ENCODE results near the gene HERPUD2. TPM values are rescaled to one million over a fixed set of nuclear protein-coding genes. Genes with fewer than 3 reads are reported as not detected.

The HERPUD2 gene
- total RNA-seq, 1 donor from 2014 or later: 24.6 TPM

DNA sequence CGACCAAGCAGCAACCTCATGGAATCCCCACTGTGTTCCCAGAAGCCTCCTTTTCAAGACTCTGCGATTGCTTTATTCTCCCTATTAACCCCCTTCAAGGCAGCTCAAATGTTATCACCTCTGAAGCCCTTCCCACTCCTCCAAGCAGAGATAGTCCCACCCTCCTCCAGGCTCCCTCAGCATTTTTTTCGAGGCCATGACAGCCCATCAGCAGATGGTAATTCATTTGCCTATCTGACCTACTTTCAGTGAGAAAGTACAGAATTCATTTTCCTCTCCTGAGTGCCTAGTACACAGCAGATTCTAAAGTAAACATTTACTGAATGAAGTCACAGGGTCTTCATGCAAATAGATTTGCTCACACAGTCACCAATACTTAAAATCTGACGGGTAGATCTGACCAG is 47.8 kb downstream of the HERPUD2 start:
- DNase-seq (ENCODE audit: low read depth): no peak
- TF ChIP-seq, protein P1, sequence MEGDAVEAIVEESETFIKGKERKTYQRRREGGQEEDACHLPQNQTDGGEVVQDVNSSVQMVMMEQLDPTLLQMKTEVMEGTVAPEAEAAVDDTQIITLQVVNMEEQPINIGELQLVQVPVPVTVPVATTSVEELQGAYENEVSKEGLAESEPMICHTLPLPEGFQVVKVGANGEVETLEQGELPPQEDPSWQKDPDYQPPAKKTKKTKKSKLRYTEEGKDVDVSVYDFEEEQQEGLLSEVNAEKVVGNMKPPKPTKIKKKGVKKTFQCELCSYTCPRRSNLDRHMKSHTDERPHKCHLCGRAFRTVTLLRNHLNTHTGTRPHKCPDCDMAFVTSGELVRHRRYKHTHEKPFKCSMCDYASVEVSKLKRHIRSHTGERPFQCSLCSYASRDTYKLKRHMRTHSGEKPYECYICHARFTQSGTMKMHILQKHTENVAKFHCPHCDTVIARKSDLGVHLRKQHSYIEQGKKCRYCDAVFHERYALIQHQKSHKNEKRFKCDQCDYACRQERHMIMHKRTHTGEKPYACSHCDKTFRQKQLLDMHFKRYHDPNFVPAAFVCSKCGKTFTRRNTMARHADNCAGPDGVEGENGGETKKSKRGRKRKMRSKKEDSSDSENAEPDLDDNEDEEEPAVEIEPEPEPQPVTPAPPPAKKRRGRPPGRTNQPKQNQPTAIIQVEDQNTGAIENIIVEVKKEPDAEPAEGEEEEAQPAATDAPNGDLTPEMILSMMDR (conservative IDR thresholded peaks at IDR 0.05; ENCODE audit: low read depth, low read length): no peak
- H3K4me3 ChIP-seq (ENCODE audit: low read depth, low read length): no peak overlapping the region

DNA sequence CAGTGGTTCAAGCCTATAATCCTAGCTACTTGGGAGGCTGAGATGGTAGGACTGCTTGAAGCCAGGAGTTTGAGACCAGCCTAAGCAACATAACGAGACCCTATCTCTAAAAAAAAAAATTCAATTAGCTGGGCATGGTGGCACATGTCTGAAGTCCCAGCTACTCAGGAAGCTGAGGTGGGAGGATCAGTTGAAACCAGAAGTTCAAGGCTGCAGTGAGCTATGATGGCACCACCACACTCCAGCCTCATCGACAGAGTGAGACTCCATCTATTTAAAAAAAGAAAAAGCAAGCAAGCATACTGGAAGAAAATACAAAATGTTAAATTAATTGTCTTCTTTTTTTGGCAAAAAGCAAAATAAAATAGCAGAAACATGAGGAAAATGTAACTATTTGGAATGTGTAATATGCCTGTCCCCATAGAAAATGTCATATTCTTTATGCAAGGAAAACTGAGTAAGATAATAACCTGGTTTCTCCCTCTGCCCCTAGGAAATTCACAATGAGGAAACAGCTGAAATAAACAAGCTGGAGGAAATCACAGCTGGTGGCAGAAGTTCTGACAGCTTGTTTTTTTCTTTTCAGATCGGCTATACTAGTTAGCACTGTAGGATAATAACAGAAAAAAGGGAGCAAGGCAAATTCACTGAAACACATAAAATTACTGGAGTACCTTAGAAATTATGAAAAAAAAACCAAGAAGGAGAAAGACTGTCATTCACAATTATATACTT is 48.5 kb downstream of the HERPUD2 start:
- no peak for DNase-seq (ENCODE audit: low read depth)
- TF ChIP-seq, protein P1 (conservative IDR thresholded peaks at IDR 0.05; ENCODE audit: low read depth, low read length): no peak
- no peak overlapping the region for H3K4me3 ChIP-seq (ENCODE audit: low read depth, low read length)

DNA sequence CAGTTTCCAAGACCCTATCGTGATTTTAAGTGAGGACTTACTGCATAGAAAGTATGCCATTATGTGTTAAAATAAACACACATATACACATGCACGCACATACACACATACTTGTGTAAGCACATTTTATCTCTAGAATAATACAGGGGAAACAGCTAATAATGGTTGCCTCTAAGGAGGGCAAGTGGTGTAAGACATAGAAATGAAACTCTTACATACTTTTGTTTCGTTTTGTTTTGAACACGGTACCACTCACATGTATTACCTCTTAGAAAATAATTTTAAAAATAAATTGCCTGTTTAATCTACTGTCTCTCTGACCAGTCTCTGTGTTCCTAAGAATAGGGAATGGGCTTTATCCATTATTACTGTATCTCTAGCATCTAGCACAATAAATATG is 49.2 kb downstream of the HERPUD2 start:
- DNase-seq (ENCODE audit: low read depth): no peak
- TF ChIP-seq, protein P1 (conservative IDR thresholded peaks at IDR 0.05; ENCODE audit: low read depth, low read length): no peak
- H3K4me3 ChIP-seq (ENCODE audit: low read depth, low read length): no peak overlapping the region

DNA sequence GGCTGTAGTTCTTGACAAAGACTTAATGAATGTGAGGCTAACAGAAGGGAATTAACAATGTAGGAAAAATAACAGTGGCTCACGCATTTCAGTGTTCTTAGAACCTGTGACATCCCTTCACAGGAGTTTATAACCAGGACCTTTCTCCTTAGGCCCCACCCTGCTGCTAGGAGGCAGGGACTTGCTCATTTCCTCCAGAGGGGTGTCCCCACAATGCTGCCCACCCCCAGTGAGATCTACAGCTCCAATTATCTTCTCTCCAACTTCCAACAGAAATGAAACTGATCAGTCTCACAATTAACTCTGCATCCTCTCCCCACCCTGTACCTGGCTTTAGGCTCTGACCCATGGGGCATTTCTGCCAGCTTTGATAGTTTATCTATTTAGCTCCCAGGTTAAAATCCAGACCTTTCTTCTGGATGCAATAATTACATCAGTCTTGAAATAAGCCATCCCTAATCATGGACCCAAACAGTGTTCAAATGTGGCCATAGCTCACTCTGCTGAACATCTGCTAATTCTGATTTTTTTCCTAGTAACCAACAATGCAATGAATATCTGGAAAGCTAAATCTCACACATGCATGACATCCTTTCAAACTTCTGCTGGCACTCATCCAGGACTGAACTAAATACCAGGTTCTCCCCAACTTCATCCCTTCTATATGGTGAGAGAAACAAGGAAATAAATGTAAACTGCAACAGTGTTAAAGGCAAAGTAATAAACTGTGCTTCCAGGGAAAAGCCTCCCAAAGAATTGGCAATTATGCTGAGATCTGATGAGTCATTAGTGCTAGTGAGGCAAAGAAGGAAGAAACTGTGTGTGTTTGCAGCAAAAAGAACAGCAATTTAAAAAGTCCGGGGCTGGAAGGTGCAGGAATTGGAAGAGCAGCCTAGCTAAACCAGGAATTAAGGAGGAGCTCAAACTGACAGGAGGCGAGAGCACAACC is 64.6 kb downstream of the HERPUD2 start:
- H3K4me3 ChIP-seq (ENCODE audit: low read depth, low read length): no peak overlapping the region
- DNase-seq (ENCODE audit: low read depth): no peak
- TF ChIP-seq, protein P1 (conservative IDR thresholded peaks at IDR 0.05; ENCODE audit: low read depth, low read length): no peak

DNA sequence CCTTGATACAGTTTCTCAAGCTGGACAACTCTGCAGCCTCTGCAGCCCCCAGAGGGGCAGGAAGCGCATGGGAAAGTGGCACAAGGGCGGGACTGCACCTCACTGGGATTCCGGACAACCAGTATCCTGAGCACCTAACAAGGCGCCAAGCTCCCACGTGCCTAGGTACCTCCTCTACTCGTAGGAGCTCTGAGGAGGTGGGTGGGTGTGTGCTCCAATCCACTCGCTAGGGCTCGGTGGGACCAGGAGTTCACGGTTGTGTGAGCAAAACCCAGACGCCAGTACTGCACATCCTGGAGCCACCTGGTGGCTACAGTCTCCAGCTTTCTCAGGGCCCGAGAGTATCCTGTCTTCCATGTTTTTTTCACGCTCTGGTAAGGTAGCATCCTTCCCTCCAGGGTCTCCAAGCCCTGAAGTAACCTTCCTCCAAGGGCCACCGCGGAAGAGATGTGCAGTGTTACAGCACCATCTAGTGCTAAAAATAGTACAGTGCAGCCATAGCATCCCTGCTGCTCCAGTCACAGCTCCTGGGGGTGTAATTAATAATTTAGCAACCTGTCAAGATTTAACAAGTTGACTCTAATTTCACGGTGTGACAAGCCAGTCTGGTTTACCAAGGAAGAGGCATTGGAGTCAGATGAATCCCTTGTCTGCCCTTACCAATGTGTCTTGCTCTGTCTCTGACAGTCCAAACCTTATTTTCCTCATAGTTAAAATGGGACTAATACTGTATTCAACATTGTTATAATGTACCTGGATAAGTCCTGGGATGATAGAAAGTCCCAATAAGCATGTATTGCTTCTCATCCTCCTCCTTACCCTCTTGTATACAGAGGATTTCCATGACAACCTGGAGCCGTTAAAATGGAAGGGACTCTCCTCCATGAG is 70.4 kb downstream of the HERPUD2 start:
- TF ChIP-seq, protein P1 (conservative IDR thresholded peaks at IDR 0.05; ENCODE audit: low read depth, low read length): peak; percentile 91
- H3K4me3 ChIP-seq (ENCODE audit: low read depth, low read length): no peak overlapping the region
- no peak for DNase-seq (ENCODE audit: low read depth)

DNA sequence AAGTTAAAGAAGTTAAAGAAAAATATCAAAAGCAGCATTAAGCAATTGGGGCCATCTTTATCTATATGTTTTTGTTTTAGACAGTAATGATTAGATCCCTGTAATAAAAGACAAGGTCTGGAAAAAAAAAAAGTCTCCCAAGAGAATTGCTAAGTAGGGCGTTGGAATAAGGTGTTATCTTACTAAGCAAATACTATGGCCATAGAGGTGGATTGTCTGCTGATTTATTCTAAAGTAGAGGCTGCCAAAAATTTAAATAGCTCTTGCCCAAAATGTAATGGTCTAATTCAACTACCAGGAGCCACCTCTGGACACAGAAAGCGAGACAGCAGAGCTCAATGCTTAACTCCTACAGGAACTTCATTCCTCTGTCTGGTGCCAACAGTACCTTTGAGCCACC is 71.6 kb downstream of the HERPUD2 start:
- no peak for DNase-seq (ENCODE audit: low read depth)
- TF ChIP-seq, protein P1 (conservative IDR thresholded peaks at IDR 0.05; ENCODE audit: low read depth, low read length): no peak
- no peak overlapping the region for H3K4me3 ChIP-seq (ENCODE audit: low read depth, low read length)
